ENCODE data around the gene SPATA20.
A peak's percentile ranks its signal among the peaks of the same experiment; 100 is the strongest.

SPATA20 gene

DNA sequence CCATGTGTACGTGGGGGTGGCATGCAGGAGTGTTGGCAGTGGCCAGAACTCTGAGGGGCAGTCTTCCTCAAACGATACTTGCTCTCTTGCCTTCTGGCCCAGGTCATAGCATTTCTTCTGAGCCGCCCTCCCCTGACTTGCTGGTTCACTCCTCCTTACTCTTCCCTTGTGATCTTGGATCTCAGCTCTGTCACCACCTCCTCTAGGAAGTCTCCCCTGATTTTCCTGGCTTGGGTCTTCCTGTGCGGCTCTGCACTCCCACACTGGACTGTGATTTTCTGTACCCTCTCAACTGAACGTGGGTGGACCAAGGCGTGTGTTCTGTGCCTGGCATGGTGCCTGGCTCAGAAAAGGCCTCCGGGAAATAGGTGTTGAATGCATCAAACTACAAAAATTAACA lies 11.6 kb upstream of the SPATA20 start:
- Histone ChIP-seq H3K36me3 (ENCODE audit: control insufficient read depth, insufficient read depth, low read length) (peaks cover 35% of the 10 kb centered on the region), H3K9ac (ENCODE audit: low read length) (peak overlapping the region; percentile 93), H3K4me3 (ENCODE audit: low read length) (peak overlapping the region; percentile 79)

DNA sequence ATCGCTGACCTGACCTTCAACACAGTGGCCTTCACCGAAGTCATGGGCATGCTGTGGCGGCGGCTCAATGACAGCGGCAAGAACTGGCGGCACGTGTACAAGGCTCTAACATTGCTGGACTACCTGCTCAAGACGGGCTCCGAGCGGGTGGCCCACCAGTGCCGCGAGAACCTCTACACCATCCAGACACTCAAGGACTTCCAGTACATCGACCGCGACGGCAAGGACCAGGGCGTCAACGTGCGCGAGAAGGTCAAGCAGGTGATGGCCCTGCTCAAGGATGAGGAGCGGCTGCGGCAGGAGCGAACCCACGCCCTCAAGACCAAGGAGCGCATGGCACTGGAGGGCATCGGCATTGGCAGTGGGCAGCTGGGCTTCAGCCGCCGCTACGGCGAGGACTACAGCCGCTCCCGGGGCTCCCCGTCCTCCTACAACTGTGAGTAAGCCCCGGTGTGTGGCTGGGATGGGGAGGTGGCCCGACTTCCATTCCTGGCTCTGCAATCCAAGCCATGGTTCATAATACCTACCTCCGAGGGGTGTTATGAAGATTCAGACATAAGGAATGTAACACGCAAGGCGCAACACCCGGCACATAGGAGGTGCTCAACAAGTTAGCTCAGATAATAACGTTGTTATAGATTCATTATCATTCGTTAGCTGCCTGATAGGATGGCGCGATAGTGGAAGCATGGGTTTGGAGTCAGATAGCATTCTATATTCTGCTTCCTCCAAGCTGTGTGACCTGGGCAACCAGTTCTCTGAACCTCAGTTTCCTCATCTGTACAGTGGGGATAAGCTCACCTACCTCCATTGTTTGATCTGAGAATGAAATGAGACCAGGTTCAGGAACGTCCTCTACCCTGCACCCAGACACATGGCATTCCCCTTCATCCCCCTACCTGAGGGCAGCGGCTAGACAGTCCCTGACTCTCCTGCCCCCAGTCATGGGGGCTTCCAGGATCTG lies 10.0 kb upstream of the SPATA20 start:
- Histone ChIP-seq H3K27me3 (ENCODE audit: control insufficient read depth, insufficient read depth, low read length) (peaks cover 12% of the 10 kb centered on the region), H3K4me3 (ENCODE audit: low read length) (no peak overlapping the region), H3K36me3 (ENCODE audit: control insufficient read depth, insufficient read depth, low read length) (peaks cover 35% of the 10 kb centered on the region), H3K9ac (ENCODE audit: low read length) (peak overlapping the region; percentile 20), H3K9me3 (ENCODE audit: control insufficient read depth, low read length) (no peaks in the 10 kb centered on the region), H3K4me1 (ENCODE audit: control insufficient read depth, insufficient read depth, low read length) (peaks cover 81% of the 10 kb centered on the region)

More for the DNA sequence above, 11.6 kb upstream of the SPATA20 start:
- peaks cover 76% of the 10 kb centered on the region for H3K4me1 ChIP-seq (ENCODE audit: control insufficient read depth, insufficient read depth, low read length)
- H3K27me3 ChIP-seq (ENCODE audit: control insufficient read depth, insufficient read depth, low read length): peaks cover 12% of the 10 kb centered on the region
- no peaks in the 10 kb centered on the region for H3K9me3 ChIP-seq (ENCODE audit: control insufficient read depth, low read length)

DNA sequence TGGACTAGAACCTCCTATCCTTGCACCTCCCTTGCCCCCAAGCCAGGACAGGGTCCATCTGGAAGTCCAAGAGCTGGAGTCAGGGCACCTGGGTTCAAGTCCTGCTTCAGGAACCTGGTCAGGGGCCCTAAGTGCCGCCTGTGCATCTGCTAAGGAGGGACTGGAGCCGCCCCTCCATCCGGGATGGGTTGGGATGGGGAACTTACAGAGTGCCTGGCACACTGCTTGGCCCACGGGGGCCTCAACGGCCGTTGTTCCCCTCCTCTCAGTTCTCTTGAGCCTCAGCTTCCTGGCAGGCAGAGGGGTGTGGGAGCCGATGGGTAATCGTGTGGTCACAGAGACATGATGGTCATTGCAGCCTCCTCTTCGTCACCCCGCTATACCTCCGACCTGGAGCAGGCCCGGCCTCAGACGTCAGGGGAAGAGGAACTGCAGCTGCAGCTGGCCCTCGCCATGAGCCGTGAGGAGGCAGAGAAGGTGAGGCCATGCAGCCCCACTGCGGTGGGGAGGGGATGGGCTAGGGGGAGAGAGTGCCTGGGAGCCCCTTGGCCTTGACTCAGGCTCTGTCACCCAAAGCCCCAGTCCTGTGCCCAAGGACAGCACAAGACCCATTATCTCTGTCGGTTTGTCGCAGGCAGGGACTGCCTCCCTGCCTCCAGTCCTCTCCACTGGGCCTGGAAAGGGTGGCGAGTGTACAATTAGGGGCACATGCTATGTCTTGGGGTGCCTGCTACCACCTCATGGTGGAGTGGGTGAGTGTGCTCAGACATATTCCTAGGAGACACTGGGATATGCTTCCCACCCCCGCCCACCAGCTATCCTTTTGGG lies 9.0 kb upstream of the SPATA20 start:
- H3K27me3 ChIP-seq (ENCODE audit: control insufficient read depth, insufficient read depth, low read length): peaks cover 3% of the 10 kb centered on the region
- H3K4me1 ChIP-seq (ENCODE audit: control insufficient read depth, insufficient read depth, low read length): peaks cover 86% of the 10 kb centered on the region
- no peak overlapping the region for H3K4me3 ChIP-seq (ENCODE audit: low read length)
- H3K9ac ChIP-seq (ENCODE audit: low read length): peak overlapping the region; percentile 20
- H3K36me3 ChIP-seq (ENCODE audit: control insufficient read depth, insufficient read depth, low read length): peaks cover 39% of the 10 kb centered on the region
- no peaks in the 10 kb centered on the region for H3K9me3 ChIP-seq (ENCODE audit: control insufficient read depth, low read length)

DNA sequence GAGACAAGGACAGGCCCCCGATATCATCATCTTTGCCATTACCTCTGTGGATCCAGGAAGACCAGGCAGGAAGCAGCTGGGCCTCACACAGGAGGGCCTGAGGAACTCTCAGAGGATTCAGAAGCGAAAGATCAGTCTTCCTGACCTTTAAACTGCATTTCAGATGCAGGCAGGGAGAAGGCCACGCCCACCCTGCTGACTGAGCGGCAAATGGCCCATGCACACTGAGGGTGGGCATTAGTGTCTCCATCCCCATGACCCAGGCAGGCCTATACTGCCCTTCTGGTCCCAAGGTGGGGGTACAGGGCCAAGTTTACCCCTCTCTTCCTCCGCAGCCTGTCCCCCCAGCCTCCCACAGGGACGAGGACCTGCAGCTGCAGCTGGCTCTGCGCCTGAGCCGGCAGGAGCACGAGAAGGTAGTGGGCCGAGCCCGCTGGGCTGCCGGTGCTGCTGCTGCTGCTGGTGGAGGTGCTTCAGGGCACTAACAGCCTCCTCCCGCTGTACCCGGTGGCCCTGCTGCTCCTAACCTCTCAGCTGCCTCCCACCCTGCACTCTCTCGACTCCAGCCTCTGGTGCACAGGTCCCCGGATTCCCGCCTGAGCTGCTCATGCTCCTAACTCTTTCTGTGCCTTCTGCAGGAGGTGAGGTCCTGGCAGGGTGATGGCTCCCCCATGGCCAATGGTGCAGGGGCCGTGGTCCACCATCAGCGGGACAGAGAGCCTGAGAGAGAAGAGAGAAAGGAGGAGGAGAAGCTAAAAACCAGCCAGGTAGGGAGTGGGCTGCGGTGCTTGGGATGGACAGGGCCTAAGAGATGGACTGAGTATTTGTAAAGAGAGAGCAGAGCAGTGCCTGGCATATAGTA lies 8.2 kb upstream of the SPATA20 start:
- no peak overlapping the region for H3K4me3 ChIP-seq (ENCODE audit: low read length)
- no peak overlapping the region for H3K9ac ChIP-seq (ENCODE audit: low read length)
- H3K9me3 ChIP-seq (ENCODE audit: control insufficient read depth, low read length): no peaks in the 10 kb centered on the region
- peaks cover 3% of the 10 kb centered on the region for H3K27me3 ChIP-seq (ENCODE audit: control insufficient read depth, insufficient read depth, low read length)
- H3K36me3 ChIP-seq (ENCODE audit: control insufficient read depth, insufficient read depth, low read length): peaks cover 39% of the 10 kb centered on the region
- H3K4me1 ChIP-seq (ENCODE audit: control insufficient read depth, insufficient read depth, low read length): peaks cover 91% of the 10 kb centered on the region

DNA sequence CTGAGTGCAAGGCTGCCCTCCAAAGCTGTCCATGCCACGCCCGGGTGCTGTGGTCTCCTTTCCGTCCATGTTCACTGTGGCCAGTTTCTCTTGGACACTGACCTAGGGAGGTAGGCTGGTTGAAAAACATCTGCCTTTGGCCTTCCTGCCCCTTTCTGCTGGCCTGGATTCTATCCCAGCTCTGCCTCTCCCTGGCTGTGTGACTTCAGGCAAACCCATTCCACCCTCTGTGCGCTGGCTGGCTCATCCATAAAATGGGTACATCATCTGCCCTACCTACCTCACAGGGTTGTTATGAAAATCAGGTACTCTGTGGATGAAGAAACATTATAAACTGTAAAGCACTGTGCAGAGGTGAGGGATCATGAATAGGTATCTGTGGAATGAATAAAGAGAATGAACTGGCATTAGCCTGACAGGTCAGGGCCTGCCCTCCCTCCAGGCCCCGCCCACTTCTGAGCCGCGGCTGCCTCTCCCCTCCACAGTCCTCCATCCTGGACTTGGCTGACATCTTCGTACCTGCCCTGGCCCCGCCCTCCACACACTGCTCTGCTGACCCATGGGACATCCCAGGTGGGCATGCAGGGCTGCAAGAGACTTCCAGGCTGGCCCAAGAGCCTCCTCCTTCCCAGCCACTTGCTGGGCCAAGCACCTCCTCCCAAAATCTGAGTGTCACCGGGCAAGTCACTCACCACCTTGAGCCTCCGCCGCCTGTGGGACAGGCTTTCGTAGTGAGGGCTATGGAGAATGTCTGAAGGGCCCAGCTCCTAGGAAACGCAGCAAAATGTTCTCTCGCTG lies 7.0 kb upstream of the SPATA20 start:
- Histone ChIP-seq H3K9ac (ENCODE audit: low read length) (no peak overlapping the region), H3K9me3 (ENCODE audit: control insufficient read depth, low read length) (no peaks in the 10 kb centered on the region), H3K4me1 (ENCODE audit: control insufficient read depth, insufficient read depth, low read length) (peaks cover 97% of the 10 kb centered on the region), H3K27me3 (ENCODE audit: control insufficient read depth, insufficient read depth, low read length) (peaks cover 3% of the 10 kb centered on the region), H3K36me3 (ENCODE audit: control insufficient read depth, insufficient read depth, low read length) (peaks cover 39% of the 10 kb centered on the region), H3K4me3 (ENCODE audit: low read length) (no peak overlapping the region)

DNA sequence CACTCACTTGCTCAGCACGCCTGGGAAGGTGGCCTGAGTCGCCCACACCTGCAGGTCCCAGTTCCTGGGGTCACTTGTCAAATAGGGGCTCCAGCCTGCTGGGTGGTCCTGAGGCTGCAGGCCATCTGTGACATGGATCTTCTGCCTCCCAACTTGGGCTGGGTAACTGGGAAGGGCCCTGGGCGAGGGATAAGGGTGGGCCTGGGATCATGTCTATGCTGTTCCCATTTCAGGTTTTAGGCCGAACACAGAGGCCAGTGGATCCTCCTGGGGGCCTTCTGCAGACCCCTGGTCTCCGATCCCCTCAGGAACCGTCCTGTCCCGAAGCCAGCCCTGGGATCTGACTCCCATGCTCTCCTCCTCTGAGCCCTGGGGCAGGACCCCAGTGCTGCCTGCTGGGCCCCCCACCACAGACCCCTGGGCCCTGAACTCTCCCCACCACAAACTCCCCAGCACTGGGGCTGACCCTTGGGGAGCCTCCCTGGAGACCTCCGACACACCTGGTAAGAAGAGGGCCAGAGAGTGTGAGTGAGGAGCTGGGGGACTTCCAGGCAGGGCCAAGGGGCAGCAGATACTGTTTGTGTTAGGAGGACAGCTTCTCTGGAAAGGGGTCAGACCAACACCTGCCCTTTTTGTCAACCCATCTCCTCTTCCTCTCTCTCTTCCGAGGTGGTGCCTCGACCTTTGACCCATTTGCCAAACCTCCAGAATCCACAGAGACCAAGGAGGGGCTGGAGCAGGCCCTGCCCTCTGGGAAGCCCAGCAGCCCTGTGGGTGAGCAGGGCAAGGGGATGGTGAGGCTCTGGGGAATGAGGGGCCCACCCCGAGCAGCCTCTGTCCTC lies 6.2 kb upstream of the SPATA20 start:
- peaks cover 3% of the 10 kb centered on the region for H3K27me3 ChIP-seq (ENCODE audit: control insufficient read depth, insufficient read depth, low read length)
- peaks cover 99% of the 10 kb centered on the region for H3K4me1 ChIP-seq (ENCODE audit: control insufficient read depth, insufficient read depth, low read length)
- H3K9me3 ChIP-seq (ENCODE audit: control insufficient read depth, low read length): no peaks in the 10 kb centered on the region
- peak overlapping the region; percentile 5 for H3K4me3 ChIP-seq (ENCODE audit: low read length)
- H3K9ac ChIP-seq (ENCODE audit: low read length): peak overlapping the region; percentile 74
- H3K36me3 ChIP-seq (ENCODE audit: control insufficient read depth, insufficient read depth, low read length): peaks cover 39% of the 10 kb centered on the region

DNA sequence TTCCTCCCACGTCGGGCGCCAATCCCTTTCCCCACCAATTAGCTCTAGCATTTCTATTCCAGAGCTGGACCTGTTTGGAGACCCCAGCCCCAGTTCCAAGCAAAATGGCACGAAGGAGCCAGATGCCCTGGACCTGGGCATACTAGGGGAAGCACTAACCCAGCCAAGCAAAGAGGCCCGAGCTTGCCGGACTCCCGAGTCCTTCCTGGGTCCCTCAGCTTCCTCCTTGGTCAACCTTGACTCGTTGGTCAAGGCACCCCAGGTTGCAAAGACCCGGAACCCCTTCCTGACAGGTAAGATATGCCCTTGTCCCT lies 5.6 kb upstream of the SPATA20 start:
- peaks cover 3% of the 10 kb centered on the region for H3K27me3 ChIP-seq (ENCODE audit: control insufficient read depth, insufficient read depth, low read length)
- peaks cover 36% of the 10 kb centered on the region for H3K36me3 ChIP-seq (ENCODE audit: control insufficient read depth, insufficient read depth, low read length)
- H3K9ac ChIP-seq (ENCODE audit: low read length): peak overlapping the region; percentile 74
- H3K4me1 ChIP-seq (ENCODE audit: control insufficient read depth, insufficient read depth, low read length): peaks cover 99% of the 10 kb centered on the region
- no peaks in the 10 kb centered on the region for H3K9me3 ChIP-seq (ENCODE audit: control insufficient read depth, low read length)
- H3K4me3 ChIP-seq (ENCODE audit: low read length): peak overlapping the region; percentile 5

DNA sequence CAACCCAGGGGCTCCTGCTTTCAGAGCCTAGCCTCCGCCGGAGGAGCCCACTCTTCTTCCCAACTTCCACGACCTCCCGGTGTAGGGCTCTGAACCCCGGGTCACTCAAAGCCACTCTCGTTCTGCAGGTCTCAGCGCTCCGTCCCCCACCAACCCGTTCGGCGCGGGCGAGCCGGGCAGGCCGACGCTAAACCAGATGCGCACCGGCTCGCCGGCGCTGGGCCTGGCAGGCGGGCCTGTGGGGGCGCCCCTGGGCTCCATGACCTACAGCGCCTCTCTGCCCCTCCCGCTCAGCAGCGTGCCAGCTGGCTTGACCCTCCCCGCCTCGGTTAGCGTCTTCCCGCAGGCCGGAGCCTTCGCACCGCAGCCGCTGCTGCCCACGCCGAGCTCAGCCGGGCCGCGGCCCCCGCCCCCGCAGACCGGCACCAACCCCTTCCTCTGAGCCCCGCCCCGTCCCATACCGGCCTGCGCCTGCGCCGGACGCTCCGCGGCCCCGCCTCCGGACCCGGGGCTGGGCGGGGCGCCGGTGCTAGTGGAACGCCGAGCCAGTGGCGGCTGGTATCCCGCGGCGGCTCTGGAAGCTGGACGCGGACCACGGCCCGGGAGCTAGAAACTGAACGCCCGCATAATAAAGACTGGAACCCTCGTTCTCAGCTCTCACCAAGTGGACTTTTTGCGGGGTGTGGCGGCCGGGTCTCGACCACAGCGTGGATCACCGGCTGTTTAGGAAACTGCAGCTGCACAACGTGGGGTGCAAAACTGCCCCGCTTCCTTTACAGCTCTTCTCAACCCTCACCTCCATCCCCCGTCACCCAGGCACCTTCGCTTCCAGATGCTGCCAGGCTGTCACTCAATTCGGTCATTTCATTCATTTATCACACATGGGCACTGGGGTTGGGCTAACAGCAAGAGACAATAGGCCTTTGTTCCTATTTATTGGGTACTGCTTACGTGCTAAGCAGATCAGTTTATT lies 5.0 kb upstream of the SPATA20 start:
- Histone ChIP-seq H3K27me3 (ENCODE audit: control insufficient read depth, insufficient read depth, low read length) (peaks cover 3% of the 10 kb centered on the region), H3K9ac (ENCODE audit: low read length) (peak overlapping the region; percentile 74), H3K4me1 (ENCODE audit: control insufficient read depth, insufficient read depth, low read length) (peaks cover 98% of the 10 kb centered on the region), H3K36me3 (ENCODE audit: control insufficient read depth, insufficient read depth, low read length) (peaks cover 30% of the 10 kb centered on the region), H3K4me3 (ENCODE audit: low read length) (peak overlapping the region; percentile 38), H3K9me3 (ENCODE audit: control insufficient read depth, low read length) (no peaks in the 10 kb centered on the region)

DNA sequence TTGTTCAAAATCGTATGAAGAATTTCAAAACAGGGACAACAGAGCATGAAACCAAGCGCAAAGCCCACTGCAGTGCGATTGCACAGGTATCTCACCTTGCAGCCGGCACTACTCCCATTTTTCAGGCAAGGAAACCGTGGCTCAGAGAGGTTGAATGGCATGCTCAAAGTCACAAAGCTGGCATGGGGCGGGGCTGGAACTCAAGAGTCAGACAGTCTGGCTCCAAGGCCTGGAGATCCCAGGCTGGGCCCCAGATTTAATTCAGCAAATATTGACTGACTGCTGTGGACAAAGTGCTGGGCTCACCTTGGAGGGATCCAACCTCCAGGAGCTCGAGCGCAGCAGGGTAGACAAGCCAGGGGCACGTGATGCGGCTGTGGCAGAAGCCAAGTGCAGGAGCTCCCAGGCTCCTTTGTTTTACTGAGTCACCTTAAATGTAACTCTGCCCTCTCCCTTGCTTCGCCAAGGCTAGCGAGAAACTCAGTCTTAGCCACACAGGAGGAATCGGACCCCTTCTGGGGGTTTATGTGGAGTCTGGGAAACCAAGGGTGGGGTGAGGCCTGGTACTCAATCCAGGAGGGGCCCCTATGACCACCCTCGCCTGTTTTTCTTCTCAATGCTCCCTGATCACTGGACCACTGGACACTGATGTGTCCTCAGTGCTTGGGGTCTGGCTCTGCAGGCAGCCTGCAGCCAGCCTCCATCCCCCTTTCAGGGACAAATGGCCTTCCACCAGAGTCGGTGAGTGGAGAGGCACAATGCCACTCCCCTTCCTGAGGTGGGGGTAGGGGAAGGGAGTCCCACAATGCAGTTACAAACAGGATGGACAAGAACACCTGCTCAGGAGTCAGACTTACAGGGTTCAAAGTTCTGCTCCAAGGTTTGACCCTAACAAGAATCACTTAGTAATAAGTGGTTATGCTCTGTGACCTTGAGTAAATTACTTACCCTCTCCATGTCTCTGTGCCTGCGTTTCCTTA lies 3.9 kb upstream of the SPATA20 start:
- Histone ChIP-seq H3K9ac (ENCODE audit: low read length) (peak overlapping the region; percentile 74), H3K9me3 (ENCODE audit: control insufficient read depth, low read length) (no peaks in the 10 kb centered on the region), H3K27me3 (ENCODE audit: control insufficient read depth, insufficient read depth, low read length) (no peaks in the 10 kb centered on the region), H3K36me3 (ENCODE audit: control insufficient read depth, insufficient read depth, low read length) (peaks cover 20% of the 10 kb centered on the region), H3K4me3 (ENCODE audit: low read length) (peak overlapping the region; percentile 38), H3K4me1 (ENCODE audit: control insufficient read depth, insufficient read depth, low read length) (peaks cover 98% of the 10 kb centered on the region)

Measured in mucosa of stomach (tissue), 1 donor.